ENCODE data around the gene FBXO41. TPM values are rescaled to one million over a fixed set of nuclear protein-coding genes. Genes with fewer than 3 reads are reported as not detected.

FBXO41 gene
- total and polyA plus RNA-seq, 12 donors = 0.12 to 1.8 (median 0.68) TPM

DNA sequence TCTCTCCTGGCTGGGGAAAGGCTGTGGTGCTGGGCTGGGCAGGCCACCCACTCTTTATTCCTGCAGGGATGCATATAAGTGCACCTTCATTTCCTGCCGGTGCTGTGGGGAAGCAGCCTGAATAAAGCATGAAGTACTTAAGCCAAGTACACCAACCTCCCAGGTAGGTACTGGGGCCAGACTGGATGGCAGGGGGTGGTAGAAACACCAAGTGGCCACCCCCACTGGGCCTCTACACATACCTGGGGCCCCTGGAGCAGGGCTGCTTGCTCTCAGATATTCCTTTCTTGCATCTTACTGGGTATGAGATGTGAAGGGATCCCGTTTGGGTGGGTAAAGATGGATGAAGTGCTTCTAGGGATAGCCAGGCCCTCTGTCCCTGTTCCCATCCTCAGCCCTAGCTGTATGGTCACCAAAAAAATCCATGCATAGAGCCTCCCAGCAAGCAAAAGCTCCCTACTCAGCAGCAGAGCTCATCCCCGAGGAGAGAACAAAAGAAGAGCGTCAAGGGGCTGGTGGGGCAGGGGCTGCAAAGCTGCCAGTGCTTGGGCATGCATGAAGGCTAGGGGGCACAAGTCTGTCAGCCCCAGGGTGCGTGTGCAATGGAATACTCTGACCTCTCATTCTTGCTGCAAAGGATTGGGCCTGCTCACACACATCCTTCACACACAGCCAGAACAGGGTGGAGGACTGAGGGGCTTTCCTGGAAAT lies 28.2 kb downstream of the FBXO41 start:
- WGBS, 2 donors = 77 to 78% methylated on average over 5 of the region's 5 CpGs
- peaks cover 0 to 5% (median 0%) of the 10 kb centered on the region in 9 donors for H3K4me1 ChIP-seq
- H3K27ac ChIP-seq = no peak overlapping the region
- no peak overlapping the region for H3K4me3 ChIP-seq
- H3K36me3 ChIP-seq = peaks cover 5 to 42% (median 29%) of the 10 kb centered on the region in 9 donors
- H3K27me3 ChIP-seq = peaks cover 0 to 4% (median 0%) of the 10 kb centered on the region in 7 donors
- ATAC-seq (no peak), DNase-seq (no peak)
- TF ChIP-seq, protein P1, sequence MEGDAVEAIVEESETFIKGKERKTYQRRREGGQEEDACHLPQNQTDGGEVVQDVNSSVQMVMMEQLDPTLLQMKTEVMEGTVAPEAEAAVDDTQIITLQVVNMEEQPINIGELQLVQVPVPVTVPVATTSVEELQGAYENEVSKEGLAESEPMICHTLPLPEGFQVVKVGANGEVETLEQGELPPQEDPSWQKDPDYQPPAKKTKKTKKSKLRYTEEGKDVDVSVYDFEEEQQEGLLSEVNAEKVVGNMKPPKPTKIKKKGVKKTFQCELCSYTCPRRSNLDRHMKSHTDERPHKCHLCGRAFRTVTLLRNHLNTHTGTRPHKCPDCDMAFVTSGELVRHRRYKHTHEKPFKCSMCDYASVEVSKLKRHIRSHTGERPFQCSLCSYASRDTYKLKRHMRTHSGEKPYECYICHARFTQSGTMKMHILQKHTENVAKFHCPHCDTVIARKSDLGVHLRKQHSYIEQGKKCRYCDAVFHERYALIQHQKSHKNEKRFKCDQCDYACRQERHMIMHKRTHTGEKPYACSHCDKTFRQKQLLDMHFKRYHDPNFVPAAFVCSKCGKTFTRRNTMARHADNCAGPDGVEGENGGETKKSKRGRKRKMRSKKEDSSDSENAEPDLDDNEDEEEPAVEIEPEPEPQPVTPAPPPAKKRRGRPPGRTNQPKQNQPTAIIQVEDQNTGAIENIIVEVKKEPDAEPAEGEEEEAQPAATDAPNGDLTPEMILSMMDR (IDR thresholded peaks at IDR 0.05) = no peak
- intact Hi-C loops (cut with DNase I) = no loop called here
- H3K9me3 ChIP-seq = no peaks in the 10 kb centered on the region

DNA sequence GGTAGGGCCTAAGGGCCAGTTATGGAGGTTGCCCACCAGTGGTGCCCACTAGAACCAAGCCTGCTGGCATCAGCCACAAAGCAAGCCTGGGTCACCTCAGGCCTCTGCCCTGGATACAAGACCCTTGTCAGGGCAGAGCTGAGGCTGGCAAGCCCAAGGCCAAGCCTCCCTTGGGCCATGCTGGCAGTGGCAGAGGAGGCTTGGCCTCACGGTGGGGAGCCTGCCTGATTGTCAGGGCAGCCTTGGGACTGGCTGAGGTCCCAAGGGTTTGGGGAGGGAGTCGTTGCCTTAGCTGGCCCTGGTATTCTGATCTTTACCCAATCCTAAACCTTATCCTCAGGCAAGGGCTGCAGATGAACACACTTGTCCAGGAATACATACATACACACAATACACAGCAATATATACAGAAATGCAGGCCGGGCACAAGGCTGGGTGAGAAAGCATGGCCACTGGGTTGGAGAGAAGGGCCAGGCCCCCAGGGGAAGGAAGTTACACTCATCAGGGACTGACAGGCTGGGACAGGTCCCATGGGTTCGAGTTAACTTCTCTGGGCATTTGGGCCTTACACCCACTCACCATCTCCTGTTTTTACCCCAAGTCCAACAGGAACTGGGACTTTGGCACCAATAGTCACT lies 29.2 kb downstream of the FBXO41 start:
- ATAC-seq (peak in 1 of 8 donors; percentile 3), DNase-seq (no peak)
- Histone ChIP-seq H3K9me3 (no peaks in the 10 kb centered on the region), H3K4me1 (peaks cover 0 to 5% (median 0%) of the 10 kb centered on the region in 9 donors), H3K36me3 (peaks cover 5 to 52% (median 39%) of the 10 kb centered on the region in 9 donors), H3K27ac (no peak overlapping the region), H3K27me3 (no peaks in the 10 kb centered on the region), H3K4me3 (no peak overlapping the region)
- intact Hi-C loops (cut with DNase I) = no loop called here
- 64 to 67% methylated on average over 4 of the region's 4 CpGs for WGBS, 2 donors
- TF ChIP-seq, protein P1 (IDR thresholded peaks at IDR 0.05) = no peak

DNA sequence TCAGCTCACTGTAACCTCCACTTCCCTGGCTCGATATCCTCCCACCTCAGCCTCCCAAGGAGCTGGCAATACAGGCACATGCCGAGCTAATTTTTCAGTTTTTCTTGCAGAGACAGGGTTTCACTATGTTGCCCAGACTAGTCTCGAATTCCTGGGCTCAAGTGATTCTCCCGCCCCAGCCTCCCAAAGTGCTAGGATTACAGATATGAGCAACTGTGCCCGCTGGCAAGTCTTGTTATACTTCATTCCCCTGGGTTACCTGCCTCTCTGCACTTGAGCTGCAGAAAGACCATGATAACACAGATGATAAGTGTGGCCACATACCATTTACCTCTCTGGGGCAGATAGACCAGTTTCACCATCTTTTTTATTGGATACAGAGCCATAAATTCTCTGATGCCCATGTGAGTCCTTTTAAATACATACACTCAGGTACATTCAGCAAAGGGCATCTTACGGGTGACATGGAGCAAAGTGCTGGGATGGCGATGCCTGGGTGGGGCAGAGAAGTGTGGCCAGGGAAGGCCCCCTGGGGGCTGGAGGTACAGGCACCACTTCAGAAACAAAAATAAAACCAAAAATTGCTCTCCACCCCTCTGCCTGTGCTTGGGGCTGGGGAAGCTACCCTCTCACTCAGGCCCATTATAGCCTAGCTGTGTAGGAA lies 29.8 kb downstream of the FBXO41 start:
- TF ChIP-seq, protein P1 (IDR thresholded peaks at IDR 0.05) = no peak
- Histone ChIP-seq H3K9me3 (no peaks in the 10 kb centered on the region), H3K27ac (no peak overlapping the region), H3K4me3 (no peak overlapping the region), H3K36me3 (peaks cover 5 to 58% (median 44%) of the 10 kb centered on the region in 9 donors), H3K27me3 (no peaks in the 10 kb centered on the region), H3K4me1 (peaks cover 0 to 5% (median 0%) of the 10 kb centered on the region in 9 donors)
- ATAC-seq (no peak), DNase-seq (no peak)
- WGBS, 2 donors = 92 to 94% methylated on average over 7 of the region's 7 CpGs
- intact Hi-C loops (cut with DNase I) = no loop called here

DNA sequence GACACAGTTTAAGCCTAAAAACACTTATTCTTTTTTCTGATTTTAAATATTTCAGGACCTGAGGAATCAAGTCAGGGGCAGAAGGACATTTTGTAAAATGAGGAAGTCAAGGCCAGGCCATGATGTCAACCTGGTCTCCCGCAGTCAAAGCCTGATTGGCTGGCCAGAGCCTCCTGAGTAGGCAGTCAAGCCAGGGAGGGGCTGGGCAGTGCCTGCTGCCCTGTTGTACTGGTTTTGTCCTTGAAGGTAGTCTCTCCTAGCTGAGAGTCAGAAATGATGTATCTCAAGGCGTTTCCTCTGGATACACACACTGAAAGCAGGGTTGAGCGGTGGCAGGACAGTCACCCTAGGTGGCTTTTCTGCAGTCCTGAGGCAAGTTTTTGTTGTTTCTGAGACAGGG lies 30.4 kb downstream of the FBXO41 start:
- Histone ChIP-seq H3K27ac (no peak overlapping the region), H3K36me3 (peaks cover 5 to 64% (median 50%) of the 10 kb centered on the region in 9 donors), H3K27me3 (no peaks in the 10 kb centered on the region), H3K9me3 (no peaks in the 10 kb centered on the region), H3K4me1 (peaks cover 0 to 5% (median 0%) of the 10 kb centered on the region in 9 donors), H3K4me3 (no peak overlapping the region)
- TF ChIP-seq, protein P1 (IDR thresholded peaks at IDR 0.05) = no peak
- ATAC-seq = no peak
- no peak for DNase-seq
- 90 to 98% methylated on average over 3 of the region's 3 CpGs for WGBS, 2 donors
- intact Hi-C loops (cut with DNase I) = no loop called here

Data from heart right ventricle (tissue), 16 donors.